Measurements from ENCODE around the gene FNDC3B.

Gene FNDC3B

GRCh38 chr3:172140499-172141391 is 101.4 kb downstream of the FNDC3B start:
- DNase-seq: no peak

GRCh38 chr3:172142051-172142863 is 102.9 kb downstream of the FNDC3B start:
- no peak for DNase-seq

GRCh38 chr3:172142864-172143451 is 103.6 kb downstream of the FNDC3B start:
- no peak for DNase-seq

- no peak for DNase-seq
Measured at GRCh38 chr3:172143739-172144497, 104.5 kb downstream of the FNDC3B start.

- DNase-seq: no peak
Measured at GRCh38 chr3:172144601-172145000, 105.2 kb downstream of the FNDC3B start.

GRCh38 chr3:172145031-172145686 is 105.8 kb downstream of the FNDC3B start:
- no peak for DNase-seq

GRCh38 chr3:172146349-172146748 is 107.0 kb downstream of the FNDC3B start:
- DNase-seq: no peak

GRCh38 chr3:172147113-172147818 is 107.9 kb downstream of the FNDC3B start:
- DNase-seq: no peak

GRCh38 chr3:172148241-172148640 is 108.9 kb downstream of the FNDC3B start:
- DNase-seq: no peak

- no peak for DNase-seq
Measured at GRCh38 chr3:172148702-172149565, 109.6 kb downstream of the FNDC3B start.

GRCh38 chr3:172150268-172150667 is 110.9 kb downstream of the FNDC3B start:
- no peak for DNase-seq

- DNase-seq: no peak
Measured at GRCh38 chr3:172150913-172151650, 111.7 kb downstream of the FNDC3B start.

GRCh38 chr3:172151651-172152649 is 112.6 kb downstream of the FNDC3B start:
- DNase-seq: no peak

GRCh38 chr3:172152874-172153273 is 113.5 kb downstream of the FNDC3B start:
- DNase-seq: no peak

- peak; percentile 21 for DNase-seq
Measured at GRCh38 chr3:172153335-172153861, 114.0 kb downstream of the FNDC3B start.

- no peak for DNase-seq
Measured at GRCh38 chr3:172154768-172155664, 115.6 kb downstream of the FNDC3B start.
